Endothelial cell (in vitro differentiated cells): ENCODE measurements around the gene PLA2G2D. TPM values are rescaled to one million over a fixed set of nuclear protein-coding genes. Genes with fewer than 3 reads are reported as not detected.

Experiments used
- DNase-seq: peaks from one replicate; pipeline ENCODE4 v3.0.0; 2021; ENCODE audit warnings: low spot score
- H3K27ac Mint-ChIP-seq: one replicate; pipeline ENCODE4 v1.8.0; 2021; ENCODE audit warnings: mixed read lengths, inconsistent platforms; ENCODE audit not compliant: unreplicated experiment
- H3K27me3 Mint-ChIP-seq: one replicate; pipeline ENCODE4 v1.8.0; 2021; ENCODE audit warnings: mild to moderate bottlenecking, moderate library complexity, mixed read lengths, inconsistent platforms; ENCODE audit not compliant: unreplicated experiment
- H3K36me3 Mint-ChIP-seq: one replicate; pipeline ENCODE4 v1.8.0; 2021; ENCODE audit warnings: mild to moderate bottlenecking, low read depth, mixed read lengths, inconsistent platforms; ENCODE audit not compliant: unreplicated experiment
- H3K4me1 Mint-ChIP-seq: one replicate; pipeline ENCODE4 v1.8.0; 2021; ENCODE audit warnings: mild to moderate bottlenecking, mixed read lengths, inconsistent platforms; ENCODE audit not compliant: unreplicated experiment
- H3K4me3 Mint-ChIP-seq: one replicate; pipeline ENCODE4 v1.8.0; 2021; ENCODE audit warnings: mild to moderate bottlenecking, mixed read lengths, inconsistent platforms; ENCODE audit not compliant: unreplicated experiment
- H3K9me3 Mint-ChIP-seq: one replicate; pipeline ENCODE4 v1.8.0; 2021; ENCODE audit warnings: mixed read lengths, inconsistent platforms; ENCODE audit not compliant: unreplicated experiment
- total RNA-seq: library from RNA; stranded (reverse); fragmentation: NEBNext Ultra II Directional; extraction: Animal tissue kit (Norgen Biotek cat#: 25700); gene quantifications from one replicate; pipeline ENCODE4 v1.2.1, GENCODE V29; 2021; ENCODE audit not compliant: unreplicated experiment
- TF ChIP-seq, protein P1 (sequence below): fragments of 200-600 bp; sonication (generic); IDR thresholded peaks from one replicate; pipeline ENCODE4 v1.5.0; 2021; ENCODE audit warnings: antibody characterized with exemption; ENCODE audit not compliant: unreplicated experiment

Gene PLA2G2D
- total RNA-seq, 1 donor from 2014 or later, result not detected

DNA sequence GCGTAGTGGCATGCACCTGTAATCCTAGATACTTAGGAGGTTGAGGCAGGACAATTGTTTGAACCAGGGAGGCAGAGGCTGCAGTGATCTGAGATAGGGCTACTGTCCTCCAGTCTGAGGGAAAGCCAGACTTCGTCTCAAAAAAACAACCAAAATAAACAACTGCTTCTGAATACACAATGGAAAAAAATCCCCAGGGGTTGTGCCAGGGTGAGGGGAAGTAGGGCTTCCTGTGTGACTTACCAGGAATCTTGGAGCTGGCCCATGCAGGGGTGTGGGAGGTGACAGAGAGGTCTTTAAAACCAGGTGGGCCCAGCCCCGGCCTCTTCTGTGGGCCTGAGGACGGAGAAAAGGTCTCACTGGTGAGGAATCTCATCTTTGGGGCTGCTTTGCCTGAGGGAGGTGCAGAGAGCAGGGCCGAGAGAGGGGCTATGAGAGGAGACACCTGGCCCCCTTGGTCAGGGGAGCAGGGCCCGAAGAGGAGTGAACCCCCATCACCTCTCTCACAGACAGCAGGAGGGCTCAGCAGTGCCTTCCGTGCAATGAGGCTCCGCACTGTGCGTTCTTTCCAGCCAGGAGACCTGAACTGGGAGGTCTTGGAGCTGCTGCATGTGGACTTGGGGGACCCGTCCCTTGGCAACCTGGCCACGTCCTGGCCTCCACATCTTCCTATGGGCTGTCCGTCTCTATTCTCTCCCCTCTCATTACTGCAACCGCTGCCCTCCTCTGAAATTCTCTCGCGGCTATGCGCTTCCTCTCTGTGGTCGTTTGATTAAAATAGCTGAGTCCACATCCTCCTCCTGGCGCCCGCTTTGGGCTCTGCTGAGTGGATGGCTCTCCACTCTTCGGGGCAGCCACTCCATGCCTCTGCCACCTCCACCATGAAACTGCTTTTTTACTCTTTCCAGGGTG is 38.6 kb downstream of the PLA2G2D start:
- no peak for DNase-seq
- Mint-ChIP-seq H3K36me3 (no peaks in the 10 kb centered on the region), H3K9me3 (no peaks in the 10 kb centered on the region), H3K4me3 (peak overlapping the region; percentile 7), H3K4me1 (peaks cover 18% of the 10 kb centered on the region), H3K27me3 (peaks cover 5% of the 10 kb centered on the region), H3K27ac (no peak overlapping the region)
- TF ChIP-seq, protein P1, sequence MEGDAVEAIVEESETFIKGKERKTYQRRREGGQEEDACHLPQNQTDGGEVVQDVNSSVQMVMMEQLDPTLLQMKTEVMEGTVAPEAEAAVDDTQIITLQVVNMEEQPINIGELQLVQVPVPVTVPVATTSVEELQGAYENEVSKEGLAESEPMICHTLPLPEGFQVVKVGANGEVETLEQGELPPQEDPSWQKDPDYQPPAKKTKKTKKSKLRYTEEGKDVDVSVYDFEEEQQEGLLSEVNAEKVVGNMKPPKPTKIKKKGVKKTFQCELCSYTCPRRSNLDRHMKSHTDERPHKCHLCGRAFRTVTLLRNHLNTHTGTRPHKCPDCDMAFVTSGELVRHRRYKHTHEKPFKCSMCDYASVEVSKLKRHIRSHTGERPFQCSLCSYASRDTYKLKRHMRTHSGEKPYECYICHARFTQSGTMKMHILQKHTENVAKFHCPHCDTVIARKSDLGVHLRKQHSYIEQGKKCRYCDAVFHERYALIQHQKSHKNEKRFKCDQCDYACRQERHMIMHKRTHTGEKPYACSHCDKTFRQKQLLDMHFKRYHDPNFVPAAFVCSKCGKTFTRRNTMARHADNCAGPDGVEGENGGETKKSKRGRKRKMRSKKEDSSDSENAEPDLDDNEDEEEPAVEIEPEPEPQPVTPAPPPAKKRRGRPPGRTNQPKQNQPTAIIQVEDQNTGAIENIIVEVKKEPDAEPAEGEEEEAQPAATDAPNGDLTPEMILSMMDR, result no peak

DNA sequence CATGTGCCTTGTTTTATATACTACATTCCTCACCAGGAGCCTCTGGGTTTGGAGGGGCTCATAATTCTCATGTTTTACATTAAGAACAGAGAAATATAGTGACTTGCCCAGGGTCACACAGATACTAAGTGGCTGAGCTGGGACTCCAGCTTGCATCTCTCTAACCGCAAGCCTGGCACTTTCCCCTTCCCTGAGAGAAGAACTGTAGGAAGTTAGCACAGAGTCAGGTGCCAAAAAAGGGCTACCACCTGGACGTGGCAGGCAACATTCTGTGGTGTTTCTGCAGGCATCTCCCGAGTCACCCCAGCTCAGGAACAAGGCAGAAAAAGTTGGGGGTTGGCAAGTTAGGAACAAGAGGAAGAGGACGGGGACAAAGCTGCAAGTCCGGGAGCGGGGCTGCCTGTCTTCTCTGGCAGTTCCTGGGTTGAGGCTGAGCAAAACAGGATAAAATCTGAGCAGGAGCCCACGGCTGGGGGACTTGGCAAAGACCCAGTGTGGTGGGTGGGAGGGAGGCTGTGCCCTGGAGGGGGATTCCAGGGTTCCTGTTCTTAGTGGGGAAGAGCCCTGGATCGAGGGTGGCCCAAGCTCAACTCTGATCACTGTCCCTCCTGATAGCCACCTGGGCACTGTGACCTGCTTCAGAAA is 39.6 kb downstream of the PLA2G2D start:
- Mint-ChIP-seq H3K27me3 (peaks cover 5% of the 10 kb centered on the region), H3K9me3 (no peaks in the 10 kb centered on the region), H3K4me1 (peaks cover 18% of the 10 kb centered on the region), H3K4me3 (no peak overlapping the region), H3K27ac (peak overlapping the region; percentile 8), H3K36me3 (no peaks in the 10 kb centered on the region)
- TF ChIP-seq, protein P1, result no peak
- no peak for DNase-seq

DNA sequence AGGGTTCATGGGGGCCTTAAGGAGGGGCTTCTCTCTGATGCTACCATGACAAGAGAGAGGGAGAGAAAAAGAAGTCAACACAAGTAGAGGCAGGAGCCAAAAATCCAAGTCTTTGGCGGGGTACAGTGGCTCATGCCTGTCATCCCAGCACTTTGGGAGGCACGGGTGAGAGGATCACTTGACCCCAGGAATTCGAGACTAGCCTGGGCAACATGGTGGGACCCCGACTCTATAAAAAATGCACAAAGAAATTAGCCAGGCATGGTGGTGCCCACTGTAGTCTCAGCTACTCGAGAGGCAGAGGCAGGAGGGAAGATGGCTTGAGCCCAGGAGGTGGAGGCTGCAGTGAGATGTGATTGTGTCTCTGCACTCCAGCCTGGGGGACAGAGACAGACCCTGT is 40.6 kb downstream of the PLA2G2D start:
- DNase-seq, result no peak
- Mint-ChIP-seq H3K27ac (no peak overlapping the region), H3K27me3 (peaks cover 7% of the 10 kb centered on the region), H3K4me1 (peaks cover 18% of the 10 kb centered on the region), H3K36me3 (no peaks in the 10 kb centered on the region), H3K4me3 (no peak overlapping the region), H3K9me3 (no peaks in the 10 kb centered on the region)
- TF ChIP-seq, protein P1, result no peak

DNA sequence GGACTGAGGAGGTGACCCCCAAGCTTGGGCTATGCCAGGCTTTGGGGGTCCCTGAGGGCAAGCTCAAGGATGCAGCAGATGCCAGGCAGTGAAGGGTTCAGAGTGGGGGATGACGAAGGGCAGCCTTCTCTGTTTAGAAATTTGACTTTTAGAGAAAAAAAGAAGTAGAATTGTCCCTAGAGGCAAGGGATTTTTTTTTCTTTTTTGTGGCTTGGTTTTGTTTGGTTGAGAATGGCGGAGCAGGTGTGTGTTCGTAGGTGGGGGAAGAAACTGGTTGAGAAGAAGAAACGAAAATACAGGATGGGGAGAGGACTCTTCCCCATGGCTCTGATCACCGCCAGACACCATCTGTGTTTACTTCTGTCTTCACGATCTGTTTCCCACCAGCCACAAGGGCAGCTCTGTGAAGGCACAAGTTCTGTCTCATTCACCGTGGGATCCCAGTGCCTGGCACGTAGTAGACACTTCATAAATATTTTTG is 41.1 kb downstream of the PLA2G2D start:
- H3K27ac Mint-ChIP-seq, result no peak overlapping the region

More for the DNA sequence above, 41.1 kb downstream of the PLA2G2D start:
- Mint-ChIP-seq H3K27me3 (peaks cover 7% of the 10 kb centered on the region), H3K4me3 (no peak overlapping the region), H3K9me3 (no peaks in the 10 kb centered on the region), H3K36me3 (no peaks in the 10 kb centered on the region), H3K4me1 (peaks cover 18% of the 10 kb centered on the region)
- TF ChIP-seq, protein P1, result no peak
- DNase-seq, result no peak
